NCI-H1105 treated with DMSO at 0.1 percent for 48 hours (cell line): ENCODE results near the gene VMO1.
A peak's percentile ranks its signal among the peaks of the same experiment; 100 is the strongest.

Source experiments
- DNase-seq: peaks from one replicate; lab custom pipeline; 2025; lab: John Stamatoyannopoulos, UW

VMO1 gene

DNA sequence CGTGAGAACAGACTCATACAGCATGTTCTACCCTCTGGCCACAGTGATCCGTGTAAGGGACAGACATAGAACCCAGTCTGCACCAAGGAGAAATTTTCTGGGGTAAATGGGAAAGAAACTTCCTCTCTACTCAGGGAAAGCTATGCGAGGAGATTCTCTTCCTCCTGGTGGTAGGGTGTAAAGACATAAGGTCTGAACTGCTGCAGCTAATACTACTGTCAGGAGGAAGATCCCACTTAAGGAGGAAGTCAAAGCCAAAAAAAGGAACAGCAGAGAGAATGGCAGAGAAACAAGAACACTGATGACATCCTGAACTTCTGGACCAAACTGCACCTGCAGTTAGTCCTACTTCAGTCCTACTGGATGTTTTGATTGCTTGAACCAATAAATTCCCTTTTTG, 21.6 kb downstream of the VMO1 start:
- DNase-seq = no peak

DNA sequence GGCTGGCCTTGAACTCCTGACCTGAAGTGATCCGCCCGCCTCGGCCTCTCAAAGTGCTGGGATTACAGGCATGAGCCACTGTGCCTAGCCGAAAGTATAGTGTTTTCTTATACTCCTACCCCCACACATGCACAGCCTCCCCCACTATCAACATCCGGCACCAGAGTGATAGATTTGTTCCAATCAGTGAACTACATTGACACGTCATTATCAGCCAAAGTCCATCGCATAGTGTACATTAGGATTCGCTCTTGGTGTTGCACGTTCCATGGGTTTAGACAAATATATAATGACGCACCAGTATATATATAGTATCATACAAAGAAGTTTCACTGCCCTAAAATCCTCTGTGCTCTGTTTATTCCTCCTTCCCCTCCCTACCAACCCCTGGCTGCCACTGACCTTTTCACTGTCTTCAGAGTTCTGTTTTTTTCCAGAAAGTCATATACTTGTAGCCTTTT, 26.4 kb downstream of the VMO1 start:
- DNase-seq = no peak

DNA sequence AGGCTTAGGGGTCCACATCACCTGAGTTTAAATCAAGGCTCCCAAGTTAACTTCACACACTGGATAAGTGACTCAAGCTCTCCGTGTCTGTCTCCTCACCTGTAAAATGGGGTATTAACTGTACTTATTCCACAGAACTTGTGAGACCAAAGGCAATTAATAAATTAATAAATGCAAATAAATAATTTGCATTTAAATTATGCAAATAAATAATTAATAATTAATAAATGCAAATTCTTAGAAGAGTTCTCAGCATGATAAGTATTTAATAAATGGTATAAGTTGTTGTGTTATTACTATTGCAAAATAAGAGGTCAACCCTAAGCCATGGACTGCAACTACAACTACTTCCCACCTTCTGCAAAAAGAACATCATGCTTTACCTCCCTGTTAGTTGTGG, 32.8 kb downstream of the VMO1 start:
- no peak for DNase-seq

DNA sequence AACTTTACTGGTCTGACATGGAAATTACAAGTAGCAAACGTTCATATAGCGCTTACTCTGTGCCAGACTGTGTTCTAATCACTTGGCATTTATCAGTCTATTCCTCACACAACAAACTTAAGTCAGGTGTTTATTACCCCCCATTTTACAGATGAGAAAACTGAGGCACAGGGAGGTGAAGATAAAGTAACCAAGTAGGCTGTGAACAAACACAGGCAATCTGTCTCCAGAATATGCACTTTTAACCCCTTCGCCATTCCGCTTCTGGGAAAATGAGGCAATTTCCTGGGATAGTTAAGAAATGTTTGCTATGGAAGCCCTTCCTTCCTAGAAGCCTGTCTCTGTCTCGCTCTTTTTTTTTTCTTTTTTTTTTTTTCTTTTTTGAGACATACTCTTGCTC, 34.2 kb downstream of the VMO1 start:
- DNase-seq = no peak

DNA sequence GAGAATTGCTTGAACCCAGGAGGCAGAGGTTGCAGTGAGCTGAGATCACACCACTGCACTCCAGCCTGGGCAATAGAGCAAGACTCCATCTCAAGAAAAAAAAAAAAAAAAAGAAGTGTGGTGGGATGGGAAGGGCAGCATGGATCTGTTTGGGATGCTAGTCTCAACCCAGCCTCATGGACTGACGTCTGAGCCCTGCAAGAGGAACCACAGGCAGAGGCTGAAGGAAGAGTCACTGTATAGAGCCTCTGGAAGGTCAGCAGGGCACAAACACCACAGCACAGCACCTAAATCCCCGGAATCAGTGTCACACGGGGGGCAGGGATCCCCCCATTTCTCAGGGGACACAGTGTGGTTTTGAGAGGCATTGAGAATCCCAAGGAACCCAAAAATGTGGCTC, 35.6 kb downstream of the VMO1 start:
- DNase-seq = no peak

DNA sequence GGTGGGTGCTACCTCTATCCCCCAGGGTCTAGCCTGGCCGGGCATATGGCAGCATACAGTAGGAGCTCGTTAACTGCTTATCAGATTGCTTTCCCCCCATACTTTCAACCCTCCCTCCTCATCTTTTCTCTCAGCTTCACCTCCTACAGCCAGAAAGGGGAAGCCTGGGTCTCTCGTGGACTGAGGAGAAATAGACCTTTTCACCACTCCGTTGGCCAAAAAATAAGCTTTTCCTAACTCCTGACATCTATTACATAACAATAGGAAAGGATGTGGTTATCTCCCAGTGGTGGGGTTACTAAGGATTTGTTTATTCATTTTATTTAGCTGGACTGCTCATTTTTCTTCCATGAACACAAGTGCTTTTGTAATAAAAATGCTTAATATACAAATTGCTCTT, 37.5 kb downstream of the VMO1 start:
- no peak for DNase-seq

DNA sequence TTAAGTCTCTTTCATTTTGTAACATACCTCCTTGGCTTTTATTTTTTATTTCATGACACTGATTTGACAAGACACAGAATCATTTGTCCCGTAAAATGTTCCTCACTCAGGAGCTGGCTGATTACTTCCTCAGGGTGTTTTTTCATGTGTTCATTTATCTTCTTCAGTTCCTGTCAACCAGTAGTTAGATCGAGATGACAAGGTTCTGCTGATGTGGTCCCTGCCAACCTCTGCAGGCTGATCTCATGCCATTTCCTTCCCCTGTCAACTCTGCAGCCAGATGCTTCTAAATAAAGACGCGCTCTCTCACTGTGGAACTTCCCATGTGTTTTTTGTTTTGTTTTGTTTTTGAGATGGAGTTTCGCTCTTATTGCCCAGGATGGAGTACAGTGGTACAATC, 38.3 kb downstream of the VMO1 start:
- DNase-seq = no peak

DNA sequence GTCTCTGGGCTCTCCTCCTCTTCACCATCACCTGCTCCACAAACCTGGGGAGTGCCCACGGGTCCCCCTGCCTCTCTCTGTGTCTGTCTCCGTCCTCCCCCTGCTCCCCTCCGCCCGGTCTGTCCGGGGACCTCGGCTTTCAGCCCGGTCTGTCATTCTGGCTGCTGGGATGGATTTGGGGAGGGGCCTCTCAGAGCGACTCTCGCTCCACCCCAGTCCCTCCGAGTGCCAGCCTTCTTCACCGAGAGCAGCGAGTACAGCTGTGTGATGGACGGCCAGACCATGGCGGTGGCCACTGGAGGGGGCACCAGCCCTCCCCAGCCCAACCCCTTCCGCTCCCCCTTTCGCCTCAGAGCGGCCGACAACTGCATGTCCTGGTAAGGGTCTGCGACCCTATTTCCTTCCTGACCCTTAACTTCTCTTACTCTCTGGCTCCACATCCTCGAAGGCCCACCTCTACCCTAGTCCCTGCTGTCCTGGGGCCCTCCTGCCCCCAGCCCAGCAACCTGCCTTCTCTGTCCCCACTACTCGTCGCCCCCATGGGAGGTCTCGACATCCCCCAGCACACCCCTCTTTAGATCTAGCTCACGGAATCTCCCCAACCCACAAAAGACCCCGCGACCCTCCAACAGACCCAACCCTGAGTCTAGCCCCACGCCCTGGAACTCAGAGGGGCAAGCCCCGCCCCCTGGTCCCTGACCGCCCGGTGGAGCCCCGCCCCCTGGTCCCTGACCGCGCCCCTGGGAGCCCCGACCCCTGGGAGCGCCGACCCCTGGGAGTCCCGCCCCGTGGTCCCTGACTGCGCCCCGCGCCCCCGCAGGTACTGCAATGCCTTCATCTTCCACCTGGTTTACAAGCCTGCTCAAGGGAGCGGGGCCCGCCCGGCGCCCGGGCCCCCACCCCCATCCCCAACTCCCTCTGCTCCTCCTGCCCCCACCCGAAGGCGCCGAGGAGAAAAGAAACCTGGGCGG, 40.9 kb downstream of the VMO1 start:
- no peak for DNase-seq

DNA sequence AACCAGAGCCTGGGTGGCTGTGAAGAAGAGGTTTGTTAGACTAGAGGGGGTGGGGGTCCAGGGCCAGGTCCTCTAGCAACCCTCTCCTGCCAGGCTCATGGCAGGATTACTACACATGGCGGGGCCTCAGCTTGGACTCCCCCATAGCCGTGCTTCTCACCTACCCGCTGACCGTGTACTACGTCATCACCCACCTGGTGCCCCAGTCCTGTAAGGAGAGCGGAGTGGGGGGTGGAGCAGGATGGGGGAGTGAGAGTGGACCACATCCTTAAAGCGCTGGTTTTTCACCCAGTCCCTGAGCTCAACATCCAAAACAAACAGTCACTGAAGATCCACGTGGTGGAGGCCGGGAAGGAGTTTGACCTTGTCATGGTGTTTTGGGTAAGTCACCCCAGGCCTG, 42.3 kb downstream of the VMO1 start:
- DNase-seq = no peak

DNA sequence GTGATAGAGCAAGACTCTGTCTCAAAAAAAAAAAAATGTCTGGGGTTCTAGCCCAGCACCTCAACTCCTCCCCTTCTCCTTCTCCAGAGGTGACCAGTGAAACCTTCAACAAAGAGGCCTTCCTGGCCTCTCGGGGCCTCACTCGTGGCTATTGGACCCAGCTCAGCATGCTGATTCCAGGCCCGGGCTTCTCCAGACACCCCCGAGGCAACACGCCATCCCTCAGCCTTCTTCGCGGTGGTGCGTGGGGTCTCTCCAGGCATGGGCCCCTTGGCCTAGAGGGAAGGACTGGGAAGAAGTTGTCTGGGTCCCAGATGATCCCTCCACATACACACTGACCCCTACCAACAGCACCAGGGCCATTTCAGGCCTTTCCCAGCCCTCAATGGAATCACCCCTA, 42.9 kb downstream of the VMO1 start:
- no peak for DNase-seq

DNA sequence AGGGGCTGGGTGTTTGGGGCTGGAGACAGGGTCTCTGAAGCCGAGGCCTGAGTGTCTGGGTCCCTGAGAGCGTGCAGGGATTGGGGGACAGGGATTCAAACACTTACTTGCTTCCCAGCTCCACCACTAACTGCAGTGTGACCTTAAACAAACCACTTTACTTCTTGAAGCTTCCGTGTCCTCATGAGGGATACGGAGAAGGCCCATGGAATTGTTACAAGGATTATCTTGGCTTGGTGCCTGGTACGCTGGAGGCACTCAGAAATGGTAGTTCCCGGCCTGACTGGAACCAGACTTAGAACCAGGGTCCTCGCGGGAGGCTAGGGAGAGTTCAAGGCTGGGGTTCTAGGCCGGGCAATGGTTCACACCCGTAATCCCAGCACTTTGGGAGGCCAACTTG, 43.5 kb downstream of the VMO1 start:
- no peak for DNase-seq

DNA sequence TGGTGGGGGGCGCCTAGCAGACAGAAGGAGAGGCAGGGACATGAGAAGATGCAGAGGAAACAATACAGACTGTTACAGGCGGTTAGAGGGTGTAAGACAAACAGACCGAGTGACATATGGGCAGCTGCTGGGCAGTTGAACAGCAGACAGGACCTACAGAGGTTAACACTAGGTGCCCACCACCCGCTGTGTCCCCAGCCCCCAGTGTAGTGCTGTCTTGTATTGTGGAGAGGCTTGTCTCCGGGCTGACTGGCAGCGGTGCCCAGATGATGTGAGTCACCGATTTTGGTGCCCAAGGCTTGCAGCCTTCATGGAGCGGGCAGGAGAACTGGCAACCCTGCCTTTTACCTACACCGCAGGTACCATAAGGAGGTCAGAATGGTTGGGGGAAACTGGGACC, 44.0 kb downstream of the VMO1 start:
- DNase-seq = no peak

DNA sequence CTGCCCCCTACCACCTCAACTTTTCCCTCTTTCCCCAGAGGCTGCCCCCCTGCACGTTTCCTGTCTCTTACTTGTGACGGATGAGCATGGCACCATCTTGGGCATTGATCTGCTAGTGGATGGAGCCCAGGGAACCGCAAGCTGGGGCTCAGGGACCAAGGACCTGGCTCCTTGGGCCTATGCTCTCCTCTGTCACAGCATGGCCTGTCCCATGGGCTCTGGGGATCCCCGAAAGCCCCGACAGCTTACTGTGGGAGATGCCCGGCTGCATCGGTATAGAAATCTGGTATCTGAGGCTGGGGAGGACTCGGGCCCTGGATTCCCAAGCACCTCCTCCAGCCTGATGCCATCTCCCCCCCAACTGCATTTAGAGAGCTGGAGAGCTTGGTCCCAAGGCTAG, 44.6 kb downstream of the VMO1 start:
- no peak for DNase-seq

DNA sequence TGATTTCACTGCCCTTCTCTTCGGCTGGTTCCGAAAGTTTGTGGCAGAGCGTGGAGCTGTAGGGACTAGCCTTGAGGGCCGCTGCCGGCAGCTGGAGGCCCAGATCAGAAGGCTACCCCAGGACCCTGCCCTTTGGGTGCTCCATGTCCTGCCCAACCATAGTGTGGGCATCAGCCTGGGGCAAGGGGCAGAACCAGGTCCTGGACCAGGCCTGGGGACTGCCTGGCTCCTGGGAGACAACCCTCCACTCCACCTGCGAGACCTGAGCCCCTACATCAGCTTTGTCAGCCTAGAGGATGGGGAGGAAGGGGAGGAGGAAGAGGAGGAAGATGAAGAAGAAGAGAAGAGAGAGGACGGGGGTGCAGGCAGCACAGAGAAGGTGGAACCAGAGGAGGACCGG, 45.6 kb downstream of the VMO1 start:
- DNase-seq = no peak

DNA sequence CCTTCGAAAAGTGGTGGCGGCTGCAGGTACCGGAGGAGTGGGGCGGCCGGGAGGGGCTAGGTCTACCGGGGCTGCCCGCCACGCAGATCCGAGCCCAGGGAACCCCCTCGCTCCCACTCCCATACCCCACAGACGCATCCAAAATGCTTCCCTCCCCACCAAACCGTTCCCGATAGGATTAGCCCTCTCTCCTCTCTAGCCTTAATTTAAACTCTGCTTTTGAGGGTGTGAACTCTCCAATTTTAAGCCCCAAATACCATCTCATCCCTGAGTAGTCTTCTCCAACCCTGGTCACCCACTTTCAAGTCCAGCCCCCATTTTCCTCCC, 46.2 kb downstream of the VMO1 start:
- no peak for DNase-seq

DNA sequence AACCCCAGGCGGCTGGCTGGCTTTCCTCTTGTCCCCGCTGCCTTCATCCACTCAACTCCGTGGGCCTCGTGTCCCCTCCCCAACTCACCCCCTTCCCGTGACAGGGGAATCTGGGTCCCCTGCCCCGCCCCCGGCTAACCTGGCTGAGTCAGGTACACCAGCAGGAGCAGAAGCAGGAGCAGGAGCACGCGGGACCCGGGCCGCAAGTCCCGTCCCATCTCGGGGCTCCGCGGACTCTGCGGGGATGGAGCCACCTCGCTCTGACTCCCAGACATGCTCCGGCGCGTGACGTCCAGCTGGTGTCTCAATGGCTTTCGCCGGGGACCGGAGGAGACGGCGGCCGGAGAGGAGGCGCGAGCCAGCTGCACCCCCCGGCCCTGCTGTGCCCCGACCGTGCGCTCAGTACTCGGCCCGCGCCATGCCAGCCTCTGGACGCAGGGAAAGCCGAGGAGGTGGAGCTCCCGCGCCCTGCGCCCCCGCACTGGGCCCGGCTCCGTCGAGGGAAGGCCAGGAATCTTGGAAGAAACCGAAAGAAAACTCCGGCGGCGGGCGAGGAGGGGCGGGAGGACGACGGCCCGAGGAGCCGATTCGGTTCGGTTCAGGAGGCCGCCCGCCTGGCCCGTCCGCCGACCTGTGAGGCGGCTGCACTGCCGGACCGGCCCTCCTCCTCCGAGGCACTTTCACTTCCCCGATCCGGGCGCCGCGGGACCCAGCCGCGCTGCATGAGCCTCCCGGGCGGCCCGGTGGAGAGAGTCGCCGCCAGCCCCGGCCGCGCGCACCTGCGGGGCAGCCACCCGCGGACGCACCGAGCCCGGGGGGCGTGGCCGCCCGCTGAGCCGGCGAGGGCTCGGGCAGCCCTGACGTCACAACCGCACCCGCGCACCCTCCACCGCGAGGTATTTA, 46.8 kb downstream of the VMO1 start, which contains the start of the genes CXCL16 and ZMYND15:
Gene CXCL16, minus strand, starts transcription at position 807 of the 903 bp plus-strand sequence. Its CDS starts 589 bp downstream, at position 218.
Gene ZMYND15, plus strand, starts transcription at position 712 of the 903 bp plus-strand sequence. CDS start 716 bp downstream, outside the sequence.
- DNase-seq = peak; percentile 26

DNA sequence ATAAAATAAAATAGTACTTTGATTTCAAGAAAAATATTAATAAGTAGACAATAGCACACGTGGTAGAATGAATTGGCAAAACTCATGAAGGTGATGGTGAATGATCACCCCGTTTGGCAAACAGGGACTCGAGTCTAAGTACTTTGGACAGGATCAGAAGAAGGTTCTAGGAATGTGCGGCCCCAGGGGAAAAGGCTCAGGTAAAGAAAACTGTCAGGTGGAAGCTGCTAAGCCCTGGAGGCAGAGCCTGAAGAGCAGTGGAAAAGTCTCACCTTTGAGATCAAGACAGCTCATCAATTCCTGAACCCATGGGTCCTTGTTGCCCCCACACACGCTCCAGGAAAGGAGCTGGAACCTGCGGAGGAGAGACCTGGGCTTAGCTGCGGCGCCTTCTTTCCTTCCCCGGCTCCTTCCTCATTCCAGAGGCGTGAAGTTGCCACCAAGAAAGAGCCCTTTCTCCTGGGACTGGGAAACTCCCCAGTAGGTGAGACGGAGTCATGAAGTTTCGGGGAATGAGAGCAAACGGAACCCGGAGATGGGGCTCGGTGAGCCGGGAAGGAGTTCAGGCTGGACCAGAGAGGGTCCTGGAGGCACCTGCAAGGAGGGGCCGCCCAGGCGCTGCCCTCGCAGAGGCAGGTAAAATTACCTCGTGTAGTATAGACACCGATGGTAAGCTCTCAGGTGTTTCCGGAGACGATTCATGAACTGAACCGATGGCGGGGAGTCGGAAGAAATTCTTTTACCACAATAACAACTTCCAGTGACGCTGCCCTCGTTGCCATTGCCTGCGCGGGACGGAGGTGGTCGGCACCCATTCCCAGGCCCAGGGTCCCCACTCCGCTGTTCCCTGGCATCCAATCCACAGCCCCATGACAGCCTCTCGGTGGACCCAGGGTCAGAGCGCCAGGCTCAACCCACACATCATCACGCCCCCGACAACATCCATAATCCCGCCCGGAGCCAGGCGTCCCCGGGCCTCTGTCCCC, 47.7 kb downstream of the VMO1 start:
- no peak for DNase-seq

DNA sequence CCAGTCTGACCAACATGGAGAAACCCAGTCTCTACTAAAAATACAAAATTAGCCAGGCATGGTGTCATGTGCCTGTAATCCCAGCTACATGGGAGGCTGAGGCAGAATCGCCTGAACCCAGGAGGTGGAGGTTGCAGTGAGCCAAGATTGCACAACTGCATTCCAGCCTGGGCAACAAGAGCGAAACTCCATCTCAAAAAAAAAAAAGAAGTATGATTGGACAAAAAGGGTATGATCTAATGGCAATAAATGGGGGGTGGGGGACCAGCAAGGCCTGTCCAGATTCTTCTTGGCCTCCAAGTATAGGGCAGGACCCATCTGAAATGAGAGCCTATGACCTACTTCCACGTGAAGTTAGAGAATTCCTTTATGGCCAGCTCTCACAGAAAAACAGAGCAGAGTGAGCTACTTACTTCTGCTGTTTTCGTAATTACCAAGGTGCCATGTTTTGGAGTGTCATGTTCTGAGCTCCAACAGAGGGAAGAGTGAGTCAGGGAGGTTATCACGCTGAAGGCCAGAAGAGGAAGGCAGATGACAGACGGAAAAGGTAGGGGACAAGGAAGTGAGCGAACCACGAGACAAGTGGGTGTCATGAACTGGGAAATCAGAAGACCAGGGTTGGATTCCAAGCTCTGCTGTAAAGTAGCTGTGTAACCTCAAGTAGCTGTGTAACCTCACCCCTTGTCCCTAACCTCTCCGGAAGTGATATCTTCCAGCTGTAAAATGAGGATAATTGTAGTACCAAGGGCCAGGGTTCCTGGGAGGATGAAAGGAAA, 50.1 kb downstream of the VMO1 start:
- DNase-seq = no peak
